HG03066 (cell line): Measurements from ENCODE around the gene SCRN1.

Source experiments
- ATAC-seq: cut with Tn5 transposase; IDR thresholded peaks from one replicate; pipeline ENCODE4 v1.9.1; 2021; ENCODE audit warnings: low read depth; ENCODE audit not compliant: unreplicated experiment

SCRN1 gene

DNA sequence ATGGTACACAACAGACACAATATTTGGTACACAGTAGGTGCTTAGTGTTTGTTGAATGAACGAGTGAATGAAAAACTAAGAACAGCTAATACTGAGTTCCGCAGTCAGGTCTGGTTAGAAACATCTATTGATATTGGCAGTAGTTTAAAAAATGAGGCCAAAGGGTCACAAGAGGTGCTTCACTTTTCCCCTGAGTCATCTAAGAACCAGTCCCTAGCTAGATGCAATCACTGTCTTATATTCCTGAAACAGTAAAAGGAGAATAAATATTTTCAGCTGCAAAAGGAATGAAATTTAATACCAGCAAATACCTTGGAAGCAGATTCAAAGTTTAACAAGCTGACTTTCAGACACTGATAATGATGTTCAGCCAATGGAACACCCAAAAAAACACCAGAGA is 54.5 kb downstream of the SCRN1 start:
- ATAC-seq = no peak

DNA sequence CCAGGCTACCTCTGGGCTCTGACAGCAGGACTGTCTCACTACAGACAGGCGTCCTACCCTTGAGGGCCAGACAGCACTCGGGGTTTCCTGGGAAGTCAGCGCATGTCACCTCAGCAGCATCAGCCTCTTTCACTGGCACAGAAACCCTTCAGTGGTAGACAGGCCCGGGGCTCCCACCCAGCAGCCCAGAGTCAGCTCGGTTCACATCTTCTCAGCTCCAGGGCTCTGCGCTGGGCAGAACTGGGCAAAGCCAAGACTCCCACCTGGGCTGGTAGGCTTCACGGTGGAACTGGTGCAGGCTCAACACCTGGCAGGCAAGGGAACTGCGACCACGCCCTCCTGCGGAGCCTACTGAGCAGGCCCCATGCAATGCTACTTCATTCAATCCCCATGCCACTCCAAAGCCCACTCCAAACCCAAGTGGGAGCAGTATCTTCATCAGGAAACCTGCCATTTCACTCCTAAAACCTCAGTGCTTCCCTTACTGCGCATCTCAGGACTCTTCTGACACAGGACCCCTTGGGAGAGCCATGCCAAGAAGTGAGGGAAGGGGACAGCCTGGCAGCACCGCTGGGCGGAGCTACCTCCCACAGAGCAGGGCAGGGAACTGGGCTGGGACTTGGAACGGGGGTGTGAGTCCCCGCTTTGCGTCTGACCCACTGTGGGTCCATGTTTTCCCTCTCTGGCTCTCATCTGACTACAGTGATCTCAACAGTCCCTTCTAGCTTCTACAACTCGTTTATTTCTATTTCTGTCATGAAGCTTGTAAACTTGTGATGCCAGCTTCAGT is 60.4 kb downstream of the SCRN1 start:
- no peak for ATAC-seq

DNA sequence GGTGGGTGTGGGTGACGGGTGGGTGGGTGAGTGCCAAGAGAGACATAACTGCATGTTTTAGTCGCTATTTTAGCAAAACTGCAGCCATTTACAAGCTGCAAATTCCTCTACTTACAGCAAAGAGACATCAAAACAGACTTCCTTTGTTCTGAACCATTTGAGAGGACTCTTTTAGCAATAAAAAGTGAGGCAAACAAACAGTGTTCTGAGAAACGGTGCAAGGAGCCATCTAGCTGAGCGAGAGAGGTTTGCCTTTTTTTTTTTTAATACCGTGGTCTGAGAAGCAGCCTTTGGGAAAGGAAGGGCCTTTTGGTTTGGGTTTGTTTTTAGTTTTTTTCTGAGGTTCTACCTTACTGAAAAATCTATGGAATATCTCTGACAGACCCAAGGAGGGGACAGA is 62.9 kb downstream of the SCRN1 start:
- ATAC-seq = no peak

DNA sequence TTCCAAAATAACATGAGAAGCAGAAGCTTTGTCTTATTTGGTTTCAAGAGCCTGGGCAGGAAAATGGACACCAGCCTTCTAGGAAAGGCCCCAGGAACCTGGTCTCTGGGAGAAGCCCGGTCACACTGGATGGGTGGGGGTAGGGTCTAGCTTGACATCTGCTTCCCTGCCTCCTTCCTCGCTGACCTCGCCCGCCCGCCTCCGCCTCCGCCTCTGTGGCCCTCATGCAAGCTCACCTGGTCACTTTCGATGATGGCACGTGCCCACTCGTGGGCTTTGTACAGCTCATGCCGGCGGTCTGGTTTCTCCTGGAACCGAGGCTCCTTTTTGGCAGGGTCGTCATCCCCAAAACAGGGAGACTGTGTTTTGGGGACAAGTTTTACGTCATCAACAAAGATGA is 63.4 kb downstream of the SCRN1 start:
- ATAC-seq = no peak

DNA sequence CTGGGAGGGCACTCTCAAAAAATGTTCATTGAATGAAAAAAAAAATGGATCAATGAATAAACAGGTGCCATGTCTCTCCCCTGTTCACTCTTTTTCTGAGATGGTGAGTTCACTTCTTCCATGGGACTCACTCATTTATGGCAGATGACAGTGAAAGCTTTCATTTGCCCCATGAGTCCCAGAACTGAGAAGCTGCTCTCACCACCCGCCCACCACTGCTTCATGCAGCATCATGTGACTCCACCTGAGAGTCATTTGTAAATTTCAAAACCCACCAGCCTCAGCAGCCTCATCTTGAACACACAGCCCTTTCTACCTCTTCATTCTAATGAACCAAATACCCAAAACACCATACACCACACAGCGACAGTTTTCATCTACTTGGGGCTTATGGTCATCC is 64.9 kb downstream of the SCRN1 start:
- no peak for ATAC-seq

DNA sequence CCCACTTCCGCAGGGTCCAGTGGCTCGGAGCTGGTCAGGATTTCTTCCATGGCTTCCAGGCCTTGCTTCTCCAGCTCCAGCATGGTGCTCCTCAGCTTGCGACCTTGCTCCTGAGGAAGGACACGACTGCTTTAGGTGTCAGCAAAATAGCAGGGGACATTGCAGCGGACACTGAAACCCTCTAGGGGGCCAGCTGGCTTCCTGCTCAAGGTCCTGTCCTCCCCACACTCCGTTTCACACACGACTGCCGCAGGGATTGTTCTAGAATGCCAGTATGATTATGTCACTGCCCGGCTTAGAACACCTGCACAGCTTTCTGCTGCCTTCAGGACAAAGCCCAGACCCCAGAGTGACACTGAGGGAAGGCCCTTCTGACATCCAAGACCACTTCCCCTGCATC is 65.6 kb downstream of the SCRN1 start:
- ATAC-seq = no peak

DNA sequence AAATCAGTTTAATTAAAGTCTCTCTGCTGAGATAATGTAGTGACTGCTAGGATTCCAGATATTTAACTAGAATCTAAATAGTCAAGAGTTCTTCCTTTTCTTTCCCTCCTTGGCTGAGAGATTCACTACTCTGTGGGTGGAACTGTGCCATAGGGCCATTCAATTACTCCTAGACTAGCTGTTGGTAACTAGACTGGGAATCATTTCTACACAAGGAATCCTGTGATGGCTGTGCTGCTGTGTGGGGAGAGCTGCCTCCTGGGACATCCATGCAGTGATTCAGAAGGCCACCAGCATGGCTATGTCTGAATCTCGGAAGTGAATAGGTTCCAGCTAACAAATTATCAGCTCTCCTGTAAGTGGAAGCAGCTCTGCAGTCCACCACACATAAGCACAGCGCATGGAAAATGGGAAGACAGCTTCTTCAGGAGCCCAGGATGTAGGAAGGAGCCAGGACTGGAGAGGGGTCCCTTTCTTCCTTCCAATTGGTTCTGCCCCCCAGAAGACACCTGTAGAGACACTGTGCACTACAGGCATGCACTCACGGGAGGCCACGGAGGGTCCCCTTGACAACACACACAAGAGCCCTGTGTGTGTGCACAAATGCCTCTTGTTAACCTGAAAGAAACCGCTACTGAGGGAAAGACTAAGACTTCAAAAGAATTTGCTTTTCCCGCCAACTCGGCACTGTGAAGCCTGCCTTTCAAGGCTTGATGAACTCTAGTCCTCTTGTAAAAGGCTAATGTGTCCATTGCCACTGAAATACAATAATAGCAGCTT is 66.5 kb downstream of the SCRN1 start:
- ATAC-seq = no peak

DNA sequence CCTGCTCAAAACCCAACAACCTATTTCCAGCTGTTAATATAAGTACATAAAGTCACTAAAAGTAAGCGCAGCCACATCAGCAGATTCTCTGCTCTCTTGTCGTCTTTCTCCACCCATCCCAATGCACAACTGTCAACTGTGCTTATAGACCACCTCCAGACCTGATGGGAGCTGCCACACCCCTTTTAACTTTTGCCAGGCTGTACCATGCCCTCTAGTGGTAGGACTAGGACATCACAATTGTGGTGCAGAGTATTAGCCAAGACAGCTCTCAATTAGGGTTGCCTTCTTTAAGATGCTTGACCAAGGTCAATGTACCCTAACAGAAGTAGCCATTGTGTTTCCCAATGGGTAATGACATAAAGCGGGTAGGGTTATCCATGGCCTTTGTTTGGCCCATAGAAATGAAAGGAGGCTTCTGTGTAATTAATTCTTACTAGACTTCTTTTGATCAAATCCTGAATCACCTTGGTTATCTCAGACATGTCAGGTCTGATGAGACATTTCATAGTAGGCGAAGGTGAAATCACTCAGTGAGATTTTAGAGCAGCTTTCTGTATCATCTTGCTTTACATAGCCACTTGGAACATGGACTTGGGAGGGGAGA is 68.1 kb downstream of the SCRN1 start:
- peak; percentile 77 for ATAC-seq

DNA sequence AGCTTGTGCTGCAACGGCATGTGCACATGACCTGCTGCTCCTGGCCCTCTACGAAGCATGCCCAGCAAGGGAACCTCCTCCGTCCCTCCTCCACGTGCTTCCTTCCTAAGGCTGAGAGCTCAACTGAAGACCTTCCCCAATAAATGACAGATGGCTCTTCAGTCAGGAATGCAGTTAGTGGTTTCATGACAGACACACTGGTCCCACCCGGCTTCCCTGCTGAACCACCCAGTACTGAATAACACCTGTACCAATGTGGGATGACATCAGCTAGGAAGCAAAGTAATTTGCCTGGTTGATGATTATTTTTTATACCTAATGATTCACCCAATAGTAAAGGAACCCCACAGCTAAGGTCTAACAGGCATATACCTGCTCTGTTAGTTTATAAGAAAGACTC is 69.1 kb downstream of the SCRN1 start:
- no peak for ATAC-seq

DNA sequence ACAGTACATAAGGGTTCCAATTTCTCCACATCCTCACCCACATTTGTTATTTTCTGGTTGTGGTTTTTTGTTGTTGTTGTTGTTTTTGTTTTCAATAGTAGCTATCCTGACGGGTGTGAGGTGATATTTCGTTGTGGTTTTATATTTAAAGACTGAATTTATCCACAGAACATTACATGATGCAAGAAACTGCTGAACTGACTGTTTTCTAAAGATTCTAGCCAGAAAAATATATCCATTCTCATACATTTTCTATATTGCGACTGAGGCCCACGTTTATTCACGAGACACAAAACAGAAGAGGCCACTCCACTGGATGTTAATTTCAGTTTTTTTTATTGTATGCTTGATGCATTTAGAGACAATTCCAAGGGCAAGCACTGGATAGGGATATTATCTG is 69.8 kb downstream of the SCRN1 start:
- no peak for ATAC-seq

DNA sequence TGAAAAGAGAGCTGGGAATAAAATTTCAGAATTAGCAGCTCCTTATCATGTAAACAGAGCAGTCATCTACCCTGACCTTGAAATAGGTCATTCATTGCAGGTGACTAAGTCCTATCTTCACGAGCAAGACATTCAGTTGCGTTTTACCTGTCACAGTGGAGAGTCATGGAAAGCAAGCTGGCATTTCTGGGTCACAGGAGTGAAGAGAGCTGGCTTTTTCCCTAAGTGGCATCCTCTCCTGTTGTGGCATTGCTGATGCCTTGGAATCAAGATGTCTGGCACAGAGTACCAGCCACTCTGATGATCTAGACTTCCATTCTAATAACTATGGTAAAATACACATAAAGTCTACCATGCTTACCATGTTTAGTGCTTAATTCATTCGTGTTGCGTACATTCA is 70.8 kb downstream of the SCRN1 start:
- ATAC-seq = no peak

DNA sequence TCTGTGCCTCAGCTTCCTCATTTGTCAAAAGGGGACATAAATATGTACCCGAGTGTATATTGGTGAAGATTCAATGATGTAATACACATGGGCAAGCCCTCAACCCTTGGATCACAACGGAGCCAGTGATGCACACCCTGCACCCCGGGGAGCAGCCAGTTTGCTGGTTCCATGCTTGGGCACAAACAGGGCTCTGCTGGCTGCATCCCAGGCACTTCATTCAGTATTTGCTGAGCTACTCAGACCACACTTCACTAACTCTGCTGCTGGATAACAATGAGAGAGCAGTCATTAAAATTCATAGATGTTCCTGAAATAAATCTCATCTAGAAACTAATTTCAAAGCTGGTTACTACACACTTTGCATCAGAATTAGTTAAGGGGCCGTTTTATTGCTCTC is 72.0 kb downstream of the SCRN1 start:
- no peak for ATAC-seq

DNA sequence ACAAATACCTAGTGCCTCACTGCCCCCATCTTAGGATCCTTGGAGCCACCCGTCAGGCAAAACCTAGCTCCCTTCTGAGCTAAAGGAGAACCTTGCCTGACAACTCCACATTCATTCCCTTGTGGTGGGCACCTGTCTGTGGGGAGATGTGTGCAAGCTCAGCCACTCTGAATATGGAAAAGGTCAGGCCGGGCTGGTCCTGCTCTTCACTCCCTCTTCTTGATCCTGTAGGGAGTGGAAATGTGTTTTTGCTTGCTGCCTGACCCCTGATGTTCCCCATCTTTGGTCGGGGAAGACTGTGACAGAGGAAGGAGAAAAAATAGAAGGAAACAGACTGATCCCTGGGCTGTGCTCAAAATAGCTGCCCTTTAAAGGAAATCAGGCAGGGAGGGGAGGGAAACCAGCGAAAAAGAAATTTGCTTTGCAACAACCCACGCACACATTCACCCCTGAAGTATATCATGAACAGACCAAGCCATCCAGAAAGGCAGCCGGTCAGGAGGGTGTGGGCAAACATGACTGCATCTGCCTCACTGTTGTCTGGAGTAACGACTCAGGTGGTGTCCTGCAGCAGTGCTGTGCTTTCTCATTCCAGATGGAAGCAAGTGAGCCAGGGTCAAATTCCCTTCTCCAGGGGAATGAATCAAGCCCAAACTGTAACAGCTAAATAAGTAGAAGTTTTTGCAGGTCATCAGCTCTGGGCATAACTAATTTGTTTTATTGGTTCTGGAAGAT is 74.0 kb downstream of the SCRN1 start:
- ATAC-seq = no peak

DNA sequence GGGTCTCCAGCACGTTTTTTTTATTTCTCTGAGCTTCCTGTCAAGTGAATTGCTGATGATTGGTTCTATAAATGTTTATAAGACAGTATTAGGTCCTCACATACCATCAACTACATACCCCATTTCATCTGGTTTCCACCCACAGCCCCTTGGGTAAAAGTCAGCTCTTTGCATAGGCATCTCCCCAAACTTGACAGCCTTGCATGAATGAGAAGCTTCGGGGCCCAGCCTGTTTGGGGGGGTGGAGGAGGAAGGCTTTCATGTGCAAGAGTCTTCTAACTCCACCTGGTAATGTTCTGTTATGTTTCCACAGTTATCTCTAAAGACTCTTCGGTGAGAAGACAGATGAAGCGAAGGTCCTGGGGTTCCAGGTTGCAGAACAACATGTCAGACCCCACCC is 75.4 kb downstream of the SCRN1 start:
- ATAC-seq = no peak

DNA sequence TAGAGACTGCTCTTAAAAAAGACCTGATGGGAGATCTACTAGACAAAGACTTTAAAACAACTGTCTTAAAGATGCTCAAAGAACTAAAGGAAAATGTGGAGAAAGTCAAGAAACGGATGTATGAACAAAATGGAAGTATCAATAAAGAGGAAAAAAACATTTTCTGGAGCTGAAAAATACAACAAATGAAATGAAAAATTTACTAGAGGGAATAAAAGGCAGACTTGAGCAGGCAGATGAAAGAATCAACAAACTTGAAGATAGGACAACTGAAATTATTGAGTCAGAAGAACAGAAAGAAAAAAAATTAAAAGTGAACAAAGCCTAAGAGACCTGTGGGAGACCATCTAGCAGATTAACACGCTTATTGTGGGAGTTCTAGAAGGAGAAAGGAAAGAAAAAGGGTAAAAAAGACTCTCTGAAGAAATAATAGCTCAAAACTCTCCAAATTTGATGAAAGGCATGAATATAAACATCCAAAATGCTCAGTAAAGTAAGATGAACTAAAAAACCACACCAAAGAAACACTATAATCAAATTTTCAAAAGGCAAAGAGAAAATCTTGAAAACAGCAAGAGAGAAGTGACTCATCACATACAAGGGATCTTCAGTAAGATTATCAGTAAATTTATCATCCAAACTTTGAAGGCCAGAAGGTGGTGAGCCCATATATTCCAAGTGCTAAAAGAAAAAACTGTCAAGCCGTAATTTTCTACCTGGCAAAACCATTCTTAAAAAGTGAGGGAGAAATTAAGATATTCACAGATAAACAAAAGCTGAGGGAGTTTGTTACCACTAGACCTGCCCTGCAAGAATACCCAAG is 83.2 kb downstream of the SCRN1 start:
- ATAC-seq = no peak

DNA sequence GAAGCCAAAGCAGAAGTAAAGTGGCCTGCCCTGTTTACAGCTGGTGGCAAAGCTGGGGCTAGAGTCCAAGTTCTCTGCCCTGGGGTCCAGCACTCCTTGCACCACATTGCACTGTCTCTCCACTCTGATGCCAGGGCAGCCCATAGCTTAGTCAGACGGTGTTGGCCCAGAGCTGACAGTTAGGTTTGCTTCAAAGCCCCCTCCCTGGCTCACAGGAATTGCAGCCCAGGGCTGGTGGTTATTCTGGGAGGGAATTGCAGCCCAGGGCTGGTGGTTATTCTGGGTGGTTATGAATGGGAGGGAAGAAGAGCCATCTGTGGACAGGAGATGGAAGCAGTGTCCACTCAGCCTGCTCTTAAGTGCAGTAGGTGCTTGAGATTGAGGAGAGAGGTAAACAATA is 88.9 kb downstream of the SCRN1 start:
- ATAC-seq = no peak

DNA sequence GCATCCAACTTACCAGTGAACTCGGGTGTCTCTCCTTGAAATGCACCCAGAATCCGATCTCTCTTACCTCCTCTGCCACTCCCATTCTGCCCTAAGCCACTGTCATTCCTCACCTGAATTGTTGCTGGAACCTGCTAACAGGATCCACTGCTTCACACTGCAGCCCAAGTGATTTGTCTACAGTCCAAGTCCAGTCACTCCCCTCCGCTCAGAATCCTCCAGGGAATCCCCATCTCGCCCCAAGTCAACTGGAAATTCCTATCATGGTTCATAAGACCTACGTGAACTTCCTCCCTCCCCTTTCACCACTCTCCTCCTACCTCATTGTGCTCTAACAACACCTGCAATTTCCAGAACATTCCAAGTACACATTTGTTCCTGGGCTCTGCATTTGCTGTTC is 91.3 kb downstream of the SCRN1 start:
- ATAC-seq = no peak

DNA sequence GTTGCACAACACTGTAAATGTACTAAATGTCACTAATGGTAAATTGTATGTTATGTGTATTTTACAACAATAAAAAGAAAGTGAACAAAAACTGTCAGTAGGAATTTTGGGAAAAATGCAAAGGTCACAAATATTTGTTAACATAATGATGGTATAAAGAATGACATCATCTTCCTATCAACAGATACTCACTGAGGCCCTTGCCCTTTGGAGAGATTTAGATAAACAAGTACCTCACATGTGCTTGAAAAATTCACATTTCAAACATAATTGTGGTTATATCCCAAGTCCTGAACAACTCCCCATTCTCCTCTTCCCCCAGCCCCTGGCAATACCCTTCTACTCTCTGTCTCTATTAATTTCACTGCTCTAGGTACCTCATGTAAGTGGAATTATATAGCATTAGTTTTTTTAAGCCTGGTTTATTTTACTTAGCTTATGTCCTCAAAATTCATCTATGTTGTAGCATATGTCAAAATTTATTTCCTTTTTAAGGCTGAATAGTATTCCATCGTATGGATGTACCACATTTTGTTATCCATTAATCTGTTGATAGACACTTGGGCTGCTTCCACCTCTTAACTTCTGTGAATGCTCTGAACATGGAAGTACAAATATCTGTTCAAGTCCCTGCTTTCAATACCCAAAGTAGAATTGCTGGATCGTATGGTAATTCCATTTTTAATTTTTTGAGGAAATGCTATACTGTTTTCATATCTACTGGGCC is 92.8 kb downstream of the SCRN1 start:
- no peak for ATAC-seq

DNA sequence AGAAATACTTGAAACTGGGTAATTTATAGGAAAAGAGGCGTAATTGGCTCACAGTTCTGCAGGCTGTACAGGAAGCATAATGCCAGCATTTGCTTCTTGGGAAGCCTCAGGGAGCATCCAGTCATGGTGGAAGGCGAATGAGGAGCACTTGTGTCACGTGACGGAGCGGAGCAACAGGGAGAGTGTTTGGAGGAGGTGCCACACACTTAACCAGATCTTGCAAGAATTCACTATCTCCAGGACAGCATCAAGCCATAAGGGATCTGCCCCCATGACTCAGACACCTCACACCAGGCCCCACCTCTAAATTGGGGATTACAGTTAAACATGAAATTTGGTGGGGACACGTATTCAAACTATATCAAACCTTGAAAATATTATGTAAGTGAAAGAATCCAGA is 94.0 kb downstream of the SCRN1 start:
- no peak for ATAC-seq

DNA sequence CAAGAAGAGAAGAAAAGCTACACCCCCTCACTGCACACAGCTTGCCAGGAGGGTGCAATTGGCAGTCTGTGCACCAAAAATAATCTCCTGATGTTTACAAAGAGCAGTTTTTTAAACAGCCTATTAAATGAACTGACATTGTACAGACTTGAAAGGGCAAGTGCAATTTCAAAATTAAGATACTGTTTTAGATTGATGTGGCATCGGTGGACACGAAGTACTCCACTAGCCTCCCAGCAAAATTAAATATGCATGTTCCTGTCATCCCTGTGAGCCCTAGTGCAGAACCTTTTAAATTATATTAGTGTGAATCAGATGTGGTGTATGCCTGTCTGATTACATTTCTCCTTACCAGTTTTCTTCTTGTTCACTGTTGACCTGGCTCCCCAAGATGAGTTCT is 95.3 kb downstream of the SCRN1 start:
- no peak for ATAC-seq
